NT2/D1 (cell line): ENCODE measurements around the gene TFF2.

Source experiments
- YY1 ChIP-seq: IDR thresholded peaks from 2 replicates; pipeline ENCODE4 v1.6.1; 2011; ENCODE audit not compliant: insufficient read length, insufficient read depth
- ZNF274 ChIP-seq: IDR thresholded peaks from 2 replicates; pipeline ENCODE4 v1.6.1; 2011; ENCODE audit warnings: mild to moderate bottlenecking, low read depth, low read length

DNA sequence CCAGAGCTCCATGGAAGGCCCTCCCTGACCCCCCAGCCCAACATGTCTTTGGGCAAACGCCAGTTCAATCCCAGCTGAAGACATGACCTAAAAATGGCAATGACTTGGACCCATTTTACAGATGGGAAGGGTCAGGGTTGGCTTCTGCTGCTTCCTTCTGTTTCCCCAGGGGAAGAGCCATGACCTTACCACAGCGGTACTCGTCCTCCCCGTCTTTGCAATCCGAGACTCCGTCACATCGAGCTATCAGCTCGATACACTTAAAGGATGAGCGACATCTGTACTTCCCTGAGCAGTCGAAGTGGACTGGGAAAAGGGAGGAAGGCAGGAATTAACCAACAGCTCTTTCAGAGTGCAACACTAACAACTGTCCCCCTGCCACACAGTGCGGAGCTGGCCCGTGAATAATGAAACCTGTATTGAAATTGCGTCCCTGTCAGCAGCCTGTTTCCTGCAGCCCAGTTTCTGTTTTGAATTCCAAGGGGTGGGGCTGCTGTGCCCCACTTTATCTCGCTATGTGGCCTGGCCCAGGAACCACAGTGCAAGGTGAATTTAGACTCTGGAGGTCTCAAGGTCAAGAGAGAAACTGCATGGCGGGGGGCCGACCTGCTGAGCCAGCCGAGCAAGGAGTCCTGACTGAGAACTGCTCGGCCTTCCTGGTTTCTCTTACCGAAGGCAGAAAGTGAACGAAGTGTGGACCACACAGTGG lies 38.1 kb upstream of the TFF2 start:
- TF ChIP-seq YY1 = no peak
- TF ChIP-seq ZNF274 = no peak
